K562 (cell line): ENCODE data around the gene MRPL9. TPM values are rescaled to one million over a fixed set of nuclear protein-coding genes. Genes with fewer than 3 reads are reported as not detected.
A peak's percentile ranks its signal among the peaks of the same experiment; 100 is the strongest.

Source experiments
- ATF6 ChIP-seq: sonication (generic); formaldehyde crosslinking; IDR thresholded peaks from 2 replicates; pipeline ENCODE4 v1.4.0; 2020; ENCODE audit warnings: mild to moderate bottlenecking, missing genetic modification reagents
- CEBPG ChIP-seq, 3 experiments: fragments of 200-800 bp in 1 of 3; sonication (Bioruptor generic) in 1 of 3; sonication (generic) in 1 of 3; formaldehyde crosslinking in 1 of 3; IDR thresholded peaks in 2 of 3; conservative IDR thresholded peaks in 1 of 3; 2 replicates each; pipeline versions ENCODE4 v1.6.1 to v1.8.0; 2016 to 2022; ENCODE audit warnings: missing compliant biosample characterization in 2 of 3, missing genetic modification characterization in 2 of 3, mild to moderate bottlenecking in 1 of 3, missing genetic modification reagents in 1 of 3
- FOXP1 ChIP-seq: sonication (generic); formaldehyde crosslinking; IDR thresholded peaks from 2 replicates; pipeline ENCODE4 v1.8.0; 2022; ENCODE audit warnings: mild to moderate bottlenecking, missing genetic modification reagents
- GABPB2 ChIP-seq: fragments of 250-450 bp; sonication (Bioruptor Pico); conservative IDR thresholded peaks from 2 replicates; pipeline ENCODE4 v1.5.1; 2021; ENCODE audit warnings: mild to moderate bottlenecking
- HDAC1 ChIP-seq, 2 experiments: fragments of 450-650 bp; IDR thresholded peaks; 2 replicates each; pipeline ENCODE4 v1.6.1; 2016 to 2017; ENCODE audit warnings: inconsistent platforms in 1 of 2, mild to moderate bottlenecking in 1 of 2, moderate library complexity in 1 of 2
- HDAC8 ChIP-seq: fragments of 450-650 bp; IDR thresholded peaks from 2 replicates; pipeline ENCODE4 v1.6.1; 2016; ENCODE audit warnings: mild to moderate bottlenecking, missing genetic modification characterization, moderate library complexity, missing compliant biosample characterization
- HMBOX1 ChIP-seq: sonication (generic); IDR thresholded peaks from 2 replicates; pipeline ENCODE4 v1.6.1; 2016
- MAX ChIP-seq: sonication (generic); formaldehyde crosslinking; IDR thresholded peaks from 2 replicates; pipeline ENCODE4 v1.9.0; 2022; ENCODE audit warnings: mild to moderate bottlenecking, missing genetic modification reagents
- MAZ ChIP-seq, 2 experiments: fragments of 450-650 bp in 1 of 2; sonication (generic) in 1 of 2; formaldehyde crosslinking; IDR thresholded peaks in 1 of 2; conservative IDR thresholded peaks in 1 of 2; 2 replicates each; pipeline versions ENCODE4 v1.4.0 to v1.5.0; 2020; ENCODE audit warnings: mild to moderate bottlenecking in 1 of 2, missing genetic modification reagents in 1 of 2
- MCM5 ChIP-seq: fragments of 450-650 bp; IDR thresholded peaks from 2 replicates; pipeline ENCODE4 v1.6.1; 2016; ENCODE audit warnings: low read depth
- MITF ChIP-seq: IDR thresholded peaks from 2 replicates; pipeline ENCODE4 v1.6.1; 2014; ENCODE audit warnings: antibody characterized with exemption
- PHF8 ChIP-seq: fragments of 200-600 bp; sonication (generic); IDR thresholded peaks from 2 replicates; pipeline ENCODE4 v1.6.1; 2012; ENCODE audit warnings: mixed run types, mild to moderate bottlenecking, inconsistent platforms, low read length, moderate library complexity, borderline replicate concordance
- SETDB1 ChIP-seq: IDR thresholded peaks from one replicate; pipeline ENCODE4 v1.6.1; 2012; ENCODE audit warnings: low read length, control low read depth, inconsistent platforms
- TGIF2 ChIP-seq: sonication (generic); formaldehyde crosslinking; IDR thresholded peaks from 2 replicates; pipeline ENCODE4 v1.8.1; 2022; ENCODE audit warnings: mild to moderate bottlenecking, missing genetic modification reagents, moderate library complexity
- THAP12 ChIP-seq: fragments of 250-450 bp; sonication (Bioruptor Pico); IDR thresholded peaks from 2 replicates; pipeline ENCODE4 v1.9.0; 2021; ENCODE audit warnings: mild to moderate bottlenecking, inconsistent platforms
- UBTF ChIP-seq, 2 experiments: IDR thresholded peaks; 2 replicates each; pipeline ENCODE4 v1.6.1; 2012; ENCODE audit warnings: improper control_type of control experiment in 2 of 2, low read depth in 2 of 2, low read length in 2 of 2, borderline replicate concordance in 1 of 2
- polyA plus RNA-seq, 8 experiments: library from polyadenylated mRNA; depleted of rRNA in 4 of 8; stranded (reverse) in 5 of 8; unstranded in 3 of 8; fragments of >200 nt; fragmentation: Nextera tagmentation in 2 of 8; fragmentation: Illumina TruSeq in 1 of 8; extraction: Ambion mirVana in 2 of 8; extraction: Trizol in 1 of 8; gene quantifications; 2 replicates each; pipeline versions ENCODE4 v1.2.1 to v1.2.3, GENCODE V29; 2011 to 2014; ENCODE audit warnings: inconsistent platforms in 1 of 8, missing spikeins in 1 of 8
- total RNA-seq, 7 experiments: library from RNA; depleted of rRNA in 6 of 7; stranded (reverse); fragments of >200 nt in 6 of 7; fragmentation: Illumina TruSeq in 2 of 7; extraction: Trizol in 2 of 7; gene quantifications; 2 replicates each; pipeline versions ENCODE4 v1.2.1 to v1.2.3, GENCODE V29; 2011 to 2021; ENCODE audit warnings: low replicate concordance in 1 of 7

The MRPL9 gene
- total and polyA plus RNA-seq, 9 of the 15 experiments (the other 6 are each of a cell fraction or from before 2014, with no cell fraction given): 38.0 to 162 (median 111) TPM

- TF ChIP-seq UBTF (IDR thresholded peaks at IDR 0.05; ENCODE audit: borderline replicate concordance in 1 of 2, low read depth in 2 of 2, low read length in 2 of 2): 0 out of 4 replicates have a peak, but pooled peaks of 1 of the 2 experiments have one; percentile 43
- TF ChIP-seq FOXP1 (CRISPR knock-in tag): peak; percentile 78
- no peak for TF ChIP-seq HMBOX1
- TF ChIP-seq THAP12 (CRISPR knock-in tag): no peak
- no peak for TF ChIP-seq HDAC8
- TF ChIP-seq MAX: no peak
- no peak for TF ChIP-seq MITF
- no peak for TF ChIP-seq PHF8
- TF ChIP-seq GABPB2: no peak
- 0 out of 4 replicates have a peak, but pooled peaks of 1 of the 2 experiments have one; percentile 52 for TF ChIP-seq HDAC1 (IDR thresholded peaks at IDR 0.05)
- no peak for TF ChIP-seq SETDB1
- TF ChIP-seq MCM5: no peak
- peak in 1 of 2 experiments; percentile 56; a peak in 2 of 4 replicates for TF ChIP-seq MAZ (CRISPR knock-in tag; conservative IDR thresholded peaks at IDR 0.05 in 1 of 2, IDR thresholded peaks at IDR 0.05 in 1 of 2)
- TF ChIP-seq ATF6 (CRISPR knock-in tag): no peak
- TF ChIP-seq TGIF2: no peak
- TF ChIP-seq CEBPG (CRISPR knock-in tag; IDR thresholded peaks at IDR 0.05): peak; percentile 11; the same call in 1 of the 2 replicates
- no peak for TF ChIP-seq CEBPG (tag; conservative IDR thresholded peaks at IDR 0.05 in 1 of 2, IDR thresholded peaks at IDR 0.05 in 1 of 2)
These were observed 27.8 kb upstream of the MRPL9 start (continued) for GRCh38 chr1:151790940-151791651.
